ENCODE data around the gene DGCR2.

DNA sequence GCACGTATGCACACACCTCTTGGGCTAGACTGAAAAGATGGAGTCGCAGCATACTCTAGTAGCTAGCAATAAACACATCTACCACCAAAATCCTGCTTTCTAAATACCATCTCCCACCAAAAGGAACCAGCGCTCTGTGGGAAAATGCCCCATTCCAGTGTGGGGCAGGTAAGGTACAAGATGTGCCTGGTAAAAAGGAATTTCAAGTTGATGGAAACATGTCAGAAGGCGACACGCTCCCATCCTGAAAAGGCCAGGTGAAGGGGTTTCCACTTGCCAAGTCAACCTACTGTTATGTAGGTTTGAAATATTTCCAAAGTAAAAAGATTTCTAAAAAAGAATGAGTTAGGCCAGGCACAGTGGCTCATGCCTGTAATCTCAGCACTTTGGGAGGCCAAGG lies 8.8 kb downstream of the DGCR2 start:
- TF ChIP-seq EP300 (IDR thresholded peaks at IDR 0.05; ENCODE audit: borderline replicate concordance): no peak
- TF ChIP-seq MAX (IDR thresholded peaks at IDR 0.05): no peak
- TF ChIP-seq REST (IDR thresholded peaks at IDR 0.05; ENCODE audit: low read depth): no peak
- no peak for TF ChIP-seq NFIC (IDR thresholded peaks at IDR 0.05)
- TF ChIP-seq TCF12 (IDR thresholded peaks at IDR 0.05; ENCODE audit: low read depth): no peak
- no peak for TF ChIP-seq YY1 (IDR thresholded peaks at IDR 0.05; ENCODE audit: low read depth)
- no peak for TF ChIP-seq CEBPB (IDR thresholded peaks at IDR 0.05)
- TF ChIP-seq FOXM1 (IDR thresholded peaks at IDR 0.05; ENCODE audit: borderline replicate concordance, low read depth): no peak
- TF ChIP-seq RAD21 (IDR thresholded peaks at IDR 0.05; ENCODE audit: low read depth): no peak
- no peak for TF ChIP-seq TAF1 (IDR thresholded peaks at IDR 0.05; ENCODE audit: low read depth)
- TF ChIP-seq, protein P1, sequence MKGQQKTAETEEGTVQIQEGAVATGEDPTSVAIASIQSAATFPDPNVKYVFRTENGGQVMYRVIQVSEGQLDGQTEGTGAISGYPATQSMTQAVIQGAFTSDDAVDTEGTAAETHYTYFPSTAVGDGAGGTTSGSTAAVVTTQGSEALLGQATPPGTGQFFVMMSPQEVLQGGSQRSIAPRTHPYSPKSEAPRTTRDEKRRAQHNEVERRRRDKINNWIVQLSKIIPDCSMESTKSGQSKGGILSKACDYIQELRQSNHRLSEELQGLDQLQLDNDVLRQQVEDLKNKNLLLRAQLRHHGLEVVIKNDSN (IDR thresholded peaks at IDR 0.05): no peak
- TF ChIP-seq CREB1 (IDR thresholded peaks at IDR 0.05; ENCODE audit: low read depth): no peak
